ENCODE results near the gene TM4SF1.

TM4SF1 gene

GRCh38 chr3:149377408-149378364, at the start of gene TM4SF1:
Gene TM4SF1 (minus strand): TSS chr3:149377649. CDS start chr3:149377547, 102 bp downstream.
- no peak for DNase-seq

GRCh38 chr3:149426325-149426724, 48.9 kb upstream of the TM4SF1 start:
- DNase-seq: no peak

GRCh38 chr3:149424918-149425317, 47.5 kb upstream of the TM4SF1 start:
- no peak for DNase-seq

GRCh38 chr3:149421764-149422163, 44.3 kb upstream of the TM4SF1 start:
- DNase-seq: no peak

GRCh38 chr3:149419816-149420215, 42.4 kb upstream of the TM4SF1 start:
- DNase-seq: no peak

GRCh38 chr3:149417727-149418126, 40.3 kb upstream of the TM4SF1 start:
- DNase-seq: no peak

GRCh38 chr3:149417174-149417573, 39.7 kb upstream of the TM4SF1 start:
- DNase-seq: no peak

- DNase-seq: no peak
These were observed 38.0 kb upstream of the TM4SF1 start for GRCh38 chr3:149415484-149415883.

GRCh38 chr3:149414557-149415231, 37.2 kb upstream of the TM4SF1 start:
- DNase-seq: no peak

GRCh38 chr3:149411583-149411982, 34.1 kb upstream of the TM4SF1 start:
- DNase-seq: no peak

GRCh38 chr3:149409351-149409750, 31.9 kb upstream of the TM4SF1 start:
- DNase-seq: no peak

GRCh38 chr3:149407898-149408297, 30.4 kb upstream of the TM4SF1 start:
- no peak for DNase-seq

- no peak for DNase-seq
These were observed 28.8 kb upstream of the TM4SF1 start for GRCh38 chr3:149406244-149406752.

GRCh38 chr3:149403443-149403842, 26.0 kb upstream of the TM4SF1 start:
- no peak for DNase-seq

GRCh38 chr3:149402481-149402880, 25.0 kb upstream of the TM4SF1 start:
- no peak for DNase-seq

- DNase-seq: no peak
These were observed 24.5 kb upstream of the TM4SF1 start for GRCh38 chr3:149401926-149402310.

GRCh38 chr3:149401212-149401925, 23.9 kb upstream of the TM4SF1 start:
- no peak for DNase-seq

- DNase-seq: no peak
These were observed 23.2 kb upstream of the TM4SF1 start for GRCh38 chr3:149400645-149401044.

- no peak for DNase-seq
These were observed 20.8 kb upstream of the TM4SF1 start for GRCh38 chr3:149398296-149398695.

GRCh38 chr3:149397528-149397927, 20.1 kb upstream of the TM4SF1 start:
- no peak for DNase-seq

- no peak for DNase-seq
These were observed 19.0 kb upstream of the TM4SF1 start for GRCh38 chr3:149396476-149396875.

- DNase-seq: no peak
These were observed 17.9 kb upstream of the TM4SF1 start for GRCh38 chr3:149395107-149396089.
